GM18502 (cell line): ENCODE results near the gene CHURC1.
A peak's percentile ranks its signal among the peaks of the same experiment; 100 is the strongest.
"Not testable (repeated sequence)": the region's sequence is repeated elsewhere in the genome, so short reads cannot be mapped to it uniquely, and the experiment has no call there.

Experiments used
- ATAC-seq: cut with Tn5 transposase; IDR thresholded peaks from one replicate; pipeline ENCODE4 v1.9.1; 2021; ENCODE audit warnings: mild to moderate bottlenecking; ENCODE audit not compliant: unreplicated experiment, poor library complexity

The CHURC1 gene

DNA sequence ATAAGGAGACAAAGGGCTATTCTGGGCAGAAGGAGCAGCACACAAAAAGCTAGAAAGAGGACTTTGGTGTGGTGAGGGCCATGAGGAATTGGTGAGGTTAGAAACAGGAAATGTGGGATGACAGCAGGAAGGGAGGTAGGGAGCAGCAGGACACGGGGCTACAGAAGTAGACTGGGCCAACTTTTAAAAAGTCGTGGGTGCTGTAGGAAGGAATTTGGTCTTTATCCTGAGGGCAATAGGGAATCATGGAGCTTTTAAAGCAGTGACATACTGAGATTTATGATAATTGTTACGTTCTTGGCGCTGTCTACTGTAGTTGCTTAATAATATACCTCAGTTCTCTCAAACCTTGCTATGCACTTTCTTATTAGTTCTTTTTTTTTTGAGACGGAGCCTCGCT, 8.2 kb upstream of the CHURC1 start:
- ATAC-seq: no peak

DNA sequence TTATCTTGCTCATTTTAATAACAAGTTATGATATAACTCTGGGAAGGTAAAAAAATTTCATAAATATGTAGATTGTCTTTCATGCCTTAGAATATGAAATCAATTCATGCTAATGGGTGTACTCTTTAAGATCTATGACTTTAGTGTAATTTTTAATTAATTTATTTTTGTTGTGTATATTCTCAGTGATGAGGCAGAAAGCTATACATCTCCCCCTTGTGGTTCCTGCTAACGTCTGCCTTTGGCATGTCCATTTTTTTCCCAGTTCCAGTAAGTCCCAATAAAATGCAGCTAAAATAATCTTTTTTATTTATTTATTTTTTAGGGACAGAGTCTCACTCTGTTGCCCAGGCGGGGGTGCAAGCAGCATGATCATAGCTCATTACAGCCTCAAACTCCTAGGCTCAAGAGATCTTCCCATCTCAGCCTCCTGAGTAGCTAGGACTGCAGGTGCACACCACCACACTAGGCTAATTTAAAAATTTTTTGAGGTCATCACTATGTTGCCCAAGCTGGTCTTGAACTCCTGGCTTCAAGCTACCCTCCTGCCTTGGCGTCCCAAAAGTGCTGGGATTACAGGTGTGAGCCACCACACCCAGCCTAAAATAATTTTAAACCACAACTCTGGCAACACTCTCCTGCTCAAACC, 3.3 kb upstream of the CHURC1 start:
- no peak for ATAC-seq

- no peak for ATAC-seq
These were observed 2.0 kb upstream of the CHURC1 start for GRCh38 chr14:64912261-64912660.

DNA sequence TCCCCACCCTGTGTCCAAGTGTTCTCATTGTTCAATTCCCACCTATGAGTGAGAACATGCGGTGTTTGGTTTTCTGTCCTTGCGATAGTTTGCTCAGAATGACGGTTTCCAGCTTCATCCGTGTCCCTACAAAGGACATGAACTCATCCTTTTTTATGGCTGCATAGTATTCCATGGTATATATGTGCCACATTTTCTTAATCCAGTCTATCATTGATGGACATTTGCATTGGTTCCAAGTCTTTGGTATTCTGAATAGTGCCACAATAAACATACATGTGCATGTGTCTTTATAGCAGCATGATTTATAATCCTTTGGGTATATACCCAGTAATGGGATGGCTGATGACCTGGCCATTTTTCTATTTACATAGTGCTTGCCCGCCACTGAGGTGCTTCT, 778 bp upstream of the CHURC1 start:
- not testable (repeated sequence) for ATAC-seq

GRCh38 chr14:64915029-64915424, 772 bp downstream of the CHURC1 start:
- ATAC-seq: no peak

DNA sequence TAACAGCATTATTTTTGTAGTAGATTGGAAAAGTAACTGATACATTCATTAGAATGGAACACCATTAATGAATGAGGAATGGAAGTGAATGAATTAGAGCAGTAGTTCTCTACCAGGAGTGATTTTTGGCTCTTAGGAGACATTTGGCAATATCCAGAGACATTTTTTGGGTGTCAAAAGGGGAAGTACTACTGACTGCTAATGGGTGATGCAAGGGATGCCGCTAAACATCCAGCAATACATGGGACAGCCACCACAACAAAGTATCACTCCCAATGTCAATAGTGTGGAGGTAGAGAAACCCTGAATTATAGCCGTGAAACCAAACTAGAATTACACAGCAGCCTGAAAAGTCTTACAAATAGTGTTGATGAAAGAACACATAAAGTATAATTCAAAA, 1.5 kb downstream of the CHURC1 start:
- no peak for ATAC-seq

GRCh38 chr14:64918216-64918615, 4.0 kb downstream of the CHURC1 start:
- no peak for ATAC-seq

GRCh38 chr14:64919215-64919614, 5.0 kb downstream of the CHURC1 start:
- ATAC-seq: no peak

DNA sequence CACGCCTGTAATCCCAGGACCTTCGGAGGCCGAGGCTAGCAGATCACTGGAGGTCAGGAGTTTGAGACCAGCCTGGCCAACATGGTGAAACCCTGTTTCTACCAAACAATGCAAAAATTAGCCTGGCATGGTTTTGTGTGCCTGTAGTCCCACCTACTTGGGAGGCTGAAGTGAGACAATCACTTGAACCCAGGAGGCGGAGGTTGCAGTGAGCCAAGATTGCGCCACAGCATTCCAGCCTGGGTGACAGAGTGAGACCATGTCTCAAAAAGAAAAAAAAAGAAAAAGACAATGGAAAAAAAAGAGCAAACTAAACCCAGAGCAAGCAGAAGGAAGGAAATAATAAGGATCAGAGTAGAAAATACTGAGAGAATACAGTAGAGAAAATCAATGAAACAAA, 5.4 kb downstream of the CHURC1 start:
- ATAC-seq: no peak

- no peak for ATAC-seq
These were observed 6.2 kb downstream of the CHURC1 start for GRCh38 chr14:64920465-64920864.

GRCh38 chr14:64923015-64923414, 8.8 kb downstream of the CHURC1 start:
- ATAC-seq: no peak

DNA sequence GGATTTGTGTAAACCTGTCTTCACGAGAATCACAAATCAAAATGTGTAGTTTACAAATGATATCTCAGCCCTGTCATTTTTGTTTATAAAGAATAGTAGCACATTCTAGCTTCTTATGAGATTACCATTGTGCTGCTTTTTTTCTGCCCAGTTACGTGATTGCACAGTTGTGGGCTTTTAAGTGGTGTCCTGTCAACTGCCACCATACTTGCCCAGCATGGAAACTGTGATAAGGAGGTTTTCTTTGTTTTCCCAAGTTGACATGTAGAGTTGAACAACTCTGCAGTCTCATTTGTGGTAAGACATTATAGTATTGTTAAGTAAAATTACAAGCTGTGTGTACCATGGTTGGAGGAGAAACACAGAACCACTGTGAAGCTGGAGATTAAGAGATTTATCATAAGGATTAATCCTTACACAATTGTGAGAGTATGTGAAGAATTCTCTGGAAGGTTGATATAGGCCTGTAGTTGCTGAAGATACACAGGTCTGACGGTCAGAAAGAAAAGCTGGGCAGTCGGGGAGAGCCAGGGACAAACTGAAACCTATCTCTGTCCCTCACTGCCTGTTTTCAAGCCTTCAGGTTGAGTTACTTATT, 12.2 kb downstream of the CHURC1 start:
- ATAC-seq: no peak

DNA sequence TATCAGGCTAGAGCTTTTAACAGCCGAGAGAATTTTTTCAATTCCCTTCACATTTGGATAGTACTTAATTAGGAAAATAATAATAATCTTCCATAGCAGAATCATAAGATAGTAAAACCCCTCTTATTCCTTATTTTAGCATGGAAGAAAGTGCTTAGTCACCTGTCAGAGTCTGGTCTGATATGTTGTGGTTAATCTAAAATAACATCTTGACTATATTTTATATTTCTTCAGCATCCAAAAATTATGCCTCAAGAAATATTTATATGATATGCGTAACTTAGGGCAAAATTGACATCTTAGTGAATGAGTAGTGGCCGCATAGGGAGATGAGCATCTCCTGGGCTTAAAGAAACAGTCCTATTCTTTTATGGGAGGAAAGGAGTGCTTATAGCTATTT, 12.8 kb downstream of the CHURC1 start:
- ATAC-seq: no peak

- peak; percentile 86 for ATAC-seq
These were observed 14.2 kb downstream of the CHURC1 start for GRCh38 chr14:64928239-64929013.

GRCh38 chr14:64929014-64929359, 14.7 kb downstream of the CHURC1 start:
- no peak for ATAC-seq

GRCh38 chr14:64930085-64930843, 16.0 kb downstream of the CHURC1 start:
- ATAC-seq: no peak

GRCh38 chr14:64931123-64931522, 16.9 kb downstream of the CHURC1 start:
- no peak for ATAC-seq

DNA sequence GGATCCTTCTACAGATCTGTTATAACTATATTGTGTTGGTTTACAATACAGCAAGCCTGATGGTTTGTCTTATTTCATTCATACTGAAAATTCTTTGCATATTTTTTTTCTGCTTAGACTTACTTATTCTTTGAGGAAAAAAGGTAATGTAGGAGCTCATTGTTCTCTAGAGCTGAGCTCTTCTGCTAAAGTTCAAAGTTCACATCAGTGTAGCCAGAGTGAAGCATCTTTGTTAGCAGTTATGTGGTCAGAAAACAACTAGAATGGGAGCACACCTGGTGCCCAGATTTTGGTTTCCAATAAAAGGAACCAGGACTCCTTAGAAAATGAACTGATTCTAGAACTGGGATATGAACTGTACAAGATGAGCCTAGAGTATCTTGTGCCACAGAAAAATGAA, 18.0 kb downstream of the CHURC1 start:
- no peak for ATAC-seq

DNA sequence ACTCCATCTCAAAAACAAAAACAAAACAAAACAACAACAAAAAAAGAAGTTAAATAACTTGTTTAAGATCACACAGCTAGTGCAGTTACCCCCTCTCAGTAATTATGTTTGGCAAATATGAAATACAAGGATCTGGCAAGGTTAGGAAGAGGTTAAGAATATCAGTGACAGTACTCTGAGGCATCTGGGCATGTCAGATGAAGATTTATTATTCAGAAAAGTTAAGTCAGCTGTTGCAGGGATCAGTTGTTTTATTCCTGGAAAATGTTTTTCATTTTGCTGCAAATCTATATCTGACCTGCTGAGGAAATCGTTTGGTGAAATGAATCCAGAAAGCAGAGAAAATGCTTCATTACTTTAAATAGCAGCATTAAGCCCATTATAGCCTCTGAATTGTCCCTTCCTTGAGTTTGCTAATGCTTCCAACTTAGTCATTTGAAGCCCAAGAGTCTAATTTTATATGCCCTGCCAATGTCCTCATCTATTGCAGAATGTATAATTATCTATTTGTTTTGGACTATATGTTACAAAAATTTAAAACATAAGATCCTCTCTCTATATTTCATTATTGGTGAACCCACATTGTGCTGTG, 20.2 kb downstream of the CHURC1 start:
- ATAC-seq: no peak

DNA sequence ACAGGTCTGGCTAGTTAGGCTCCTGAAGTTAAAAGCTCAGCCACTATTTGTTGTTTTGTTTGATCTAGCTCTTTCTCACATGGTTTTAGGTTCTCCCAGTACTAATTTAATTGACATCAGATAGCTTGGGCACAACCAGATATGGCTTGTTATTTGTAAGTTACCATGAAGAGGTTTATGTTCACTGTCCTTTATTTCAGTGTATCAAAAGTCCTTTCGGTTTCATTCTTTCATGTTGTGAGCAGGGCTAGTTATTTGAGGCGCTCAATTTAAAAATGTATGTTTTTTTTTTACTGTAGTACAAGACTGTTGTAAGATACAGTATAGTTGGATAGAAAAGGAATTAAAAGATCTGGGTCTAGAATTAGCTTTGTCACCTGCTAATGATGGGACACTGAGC, 21.3 kb downstream of the CHURC1 start:
- no peak for ATAC-seq
